SK-N-SH (cell line): ENCODE measurements around the gene DHPS.

Experiments used
- CTCF ChIP-seq: fragments of 200-600 bp; sonication (generic); IDR thresholded peaks from 2 replicates; pipeline ENCODE4 v1.6.1; 2017; ENCODE audit warnings: antibody characterized with exemption, mild to moderate bottlenecking, moderate library complexity
- POLR2AphosphoS5 ChIP-seq: IDR thresholded peaks from 2 replicates; pipeline ENCODE4 v1.6.1; 2012; ENCODE audit warnings: low read depth, low read length

GRCh38 chr19:12685831-12686230 is 4.2 kb upstream of the DHPS start:
- TF ChIP-seq CTCF (no peak), POLR2AphosphoS5 (no peak)
